ENCODE data around the gene CARD18.
"Not testable (repeated sequence)": the region's sequence is repeated elsewhere in the genome, so short reads cannot be mapped to it uniquely, and the experiment has no call there.

The CARD18 gene

GRCh38 chr11:105104292-105104691 is 35.3 kb downstream of the CARD18 start:
- TF ChIP-seq, protein P1, sequence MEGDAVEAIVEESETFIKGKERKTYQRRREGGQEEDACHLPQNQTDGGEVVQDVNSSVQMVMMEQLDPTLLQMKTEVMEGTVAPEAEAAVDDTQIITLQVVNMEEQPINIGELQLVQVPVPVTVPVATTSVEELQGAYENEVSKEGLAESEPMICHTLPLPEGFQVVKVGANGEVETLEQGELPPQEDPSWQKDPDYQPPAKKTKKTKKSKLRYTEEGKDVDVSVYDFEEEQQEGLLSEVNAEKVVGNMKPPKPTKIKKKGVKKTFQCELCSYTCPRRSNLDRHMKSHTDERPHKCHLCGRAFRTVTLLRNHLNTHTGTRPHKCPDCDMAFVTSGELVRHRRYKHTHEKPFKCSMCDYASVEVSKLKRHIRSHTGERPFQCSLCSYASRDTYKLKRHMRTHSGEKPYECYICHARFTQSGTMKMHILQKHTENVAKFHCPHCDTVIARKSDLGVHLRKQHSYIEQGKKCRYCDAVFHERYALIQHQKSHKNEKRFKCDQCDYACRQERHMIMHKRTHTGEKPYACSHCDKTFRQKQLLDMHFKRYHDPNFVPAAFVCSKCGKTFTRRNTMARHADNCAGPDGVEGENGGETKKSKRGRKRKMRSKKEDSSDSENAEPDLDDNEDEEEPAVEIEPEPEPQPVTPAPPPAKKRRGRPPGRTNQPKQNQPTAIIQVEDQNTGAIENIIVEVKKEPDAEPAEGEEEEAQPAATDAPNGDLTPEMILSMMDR (IDR thresholded peaks at IDR 0.05; ENCODE audit: insufficient read depth, low read length, poor library complexity, severe bottlenecking), result no peak

DNA sequence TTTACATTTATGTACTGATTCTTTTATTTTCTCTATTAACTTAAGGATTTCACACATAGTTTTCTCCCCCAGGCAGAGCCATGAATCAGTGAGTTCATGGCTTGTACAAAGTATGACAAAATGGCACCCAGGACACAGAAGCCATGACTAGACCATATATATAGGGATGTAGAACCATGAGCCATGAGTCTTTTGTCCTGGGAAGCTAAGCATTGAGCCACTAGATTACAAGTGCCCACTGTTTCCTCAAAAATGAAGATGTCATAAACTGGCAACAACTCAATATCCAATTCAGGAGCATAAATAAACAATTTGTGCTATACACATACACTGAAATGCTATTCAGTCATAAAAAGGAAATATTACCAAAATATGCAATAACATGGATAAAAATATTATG is 36.2 kb downstream of the CARD18 start:
- H3K27me3 ChIP-seq (replicated peaks; ENCODE audit: control insufficient read depth, insufficient read depth, low read length), result no peaks in the 10 kb centered on the region; the same call in 1 of the 2 replicates
- no peaks in the 10 kb centered on the region for H3K36me3 ChIP-seq (ENCODE audit: control insufficient read depth, insufficient read depth, low read length)
- DNase-seq (ENCODE audit: extremely low read depth, insufficient read length), result no peak
- TF ChIP-seq, protein P1 (IDR thresholded peaks at IDR 0.05; ENCODE audit: insufficient read depth, low read length, poor library complexity, severe bottlenecking), result no peak
- H3K4me3 ChIP-seq (replicated peaks; ENCODE audit: low read depth, low read length), result no peak overlapping the region

More at GRCh38 chr11:105104292-105104691, 35.3 kb downstream of the CARD18 start:
- Histone ChIP-seq H3K27me3 (replicated peaks; ENCODE audit: control insufficient read depth, insufficient read depth, low read length) (no peaks in the 10 kb centered on the region; the same call in 1 of the 2 replicates), H3K36me3 (ENCODE audit: control insufficient read depth, insufficient read depth, low read length) (no peaks in the 10 kb centered on the region), H3K4me3 (replicated peaks; ENCODE audit: low read depth, low read length) (no peak overlapping the region)
- DNase-seq (ENCODE audit: extremely low read depth, insufficient read length), result no peak

GRCh38 chr11:105102079-105102581 is 37.4 kb downstream of the CARD18 start:
- H3K27me3 ChIP-seq (replicated peaks; ENCODE audit: control insufficient read depth, insufficient read depth, low read length); DNase-seq (ENCODE audit: extremely low read depth, insufficient read length); H3K4me3 ChIP-seq (replicated peaks; ENCODE audit: low read depth, low read length); H3K36me3 ChIP-seq (ENCODE audit: control insufficient read depth, insufficient read depth, low read length): not testable (repeated sequence)

- Histone ChIP-seq H3K4me3 (replicated peaks; ENCODE audit: low read depth, low read length) (no peak overlapping the region), H3K36me3 (ENCODE audit: control insufficient read depth, insufficient read depth, low read length) (no peaks in the 10 kb centered on the region), H3K27me3 (replicated peaks; ENCODE audit: control insufficient read depth, insufficient read depth, low read length) (no peaks in the 10 kb centered on the region; the same call in 1 of the 2 replicates)
- TF ChIP-seq, protein P1 (IDR thresholded peaks at IDR 0.05; ENCODE audit: insufficient read depth, low read length, poor library complexity, severe bottlenecking), result no peak
- no peak for DNase-seq (ENCODE audit: extremely low read depth, insufficient read length)
Observed at GRCh38 chr11:105100981-105101630, 38.5 kb downstream of the CARD18 start.

DNA sequence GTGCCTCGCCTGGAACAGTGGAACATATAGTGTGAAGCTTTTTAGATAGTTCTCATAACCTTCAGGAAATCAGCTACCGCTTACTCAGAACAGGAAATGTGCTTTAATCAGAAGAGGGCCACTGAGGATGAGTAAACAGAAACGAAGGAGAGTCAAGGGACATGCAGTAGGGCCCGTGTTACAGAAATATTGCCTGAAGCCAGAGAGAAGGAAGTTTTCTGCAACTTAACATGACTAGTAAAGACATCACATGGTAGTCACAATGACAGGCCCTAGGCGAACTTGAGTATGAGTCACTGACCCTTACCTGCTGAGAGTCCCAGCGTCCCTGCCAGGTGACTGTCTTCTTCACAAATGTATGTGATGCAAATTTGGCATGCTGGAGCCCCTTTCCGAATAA is 39.4 kb downstream of the CARD18 start:
- TF ChIP-seq, protein P1 (IDR thresholded peaks at IDR 0.05; ENCODE audit: insufficient read depth, low read length, poor library complexity, severe bottlenecking), result no peak
- no peaks in the 10 kb centered on the region; the same call in 1 of the 2 replicates for H3K27me3 ChIP-seq (replicated peaks; ENCODE audit: control insufficient read depth, insufficient read depth, low read length)
- DNase-seq (ENCODE audit: extremely low read depth, insufficient read length), result no peak
- no peaks in the 10 kb centered on the region for H3K36me3 ChIP-seq (ENCODE audit: control insufficient read depth, insufficient read depth, low read length)
- H3K4me3 ChIP-seq (replicated peaks; ENCODE audit: low read depth, low read length), result no peak overlapping the region

GRCh38 chr11:105099594-105099993 is 40.0 kb downstream of the CARD18 start:
- H3K4me3 ChIP-seq (replicated peaks; ENCODE audit: low read depth, low read length); H3K27me3 ChIP-seq (replicated peaks; ENCODE audit: control insufficient read depth, insufficient read depth, low read length); DNase-seq (ENCODE audit: extremely low read depth, insufficient read length); H3K36me3 ChIP-seq (ENCODE audit: control insufficient read depth, insufficient read depth, low read length): not testable (repeated sequence)
